HepG2 (cell line): Measurements from ENCODE around the gene GART. TPM values are rescaled to one million over a fixed set of nuclear protein-coding genes. Genes with fewer than 3 reads are reported as not detected.

Experiments used
- ATAC-seq: fragments of 200-7000 bp; cut with Tn5 transposase; 3 replicates; pipeline ENCODE4 v1.9.1; 2020; ENCODE audit warnings: mild to moderate bottlenecking, moderate library complexity
- BruUV-seq: library from RNA; stranded (reverse); fragments of 400-500 nt; replicated peaks from 2 replicates; lab custom pipeline; 2021; lab: Mats Ljungman, UMichigan
- CTCF ChIA-PET: fragments of 300-600 bp; formaldehyde crosslinking; extraction: SDS; loops from one replicate; lab custom pipeline; 2021; ENCODE audit warnings: low total read pairs, inconsistent platforms, low intra/inter-chr PET ratio; lab: Yijun Ruan, JAX
- POLR2A ChIA-PET: fragments of 350-600 bp; sonication (Branson Sonifier 250); formaldehyde crosslinking; loops from one replicate; lab custom pipeline; 2020; ENCODE audit warnings: antibody characterized with exemption, inconsistent platforms; lab: Yijun Ruan, JAX
- DNase-seq: peaks from one replicate; pipeline ENCODE4 v3.0.0-alpha.2; 2015; ENCODE audit warnings: low spot score
- FAIRE-seq: peaks from 3 replicates; lab custom pipeline; 2011; peaks lifted over from hg19 to GRCh38; lab: Jason Lieb, UNC
- H2AFZ ChIP-seq: one replicate; pipeline ENCODE4 v1.6.1; 2011; ENCODE audit warnings: low read length, inconsistent platforms
- H3K27ac ChIP-seq: fragments of 300-600 bp; 3 replicates; pipeline ENCODE4 v1.8.0; 2011; ENCODE audit warnings: mixed run types, mild to moderate bottlenecking, mixed read lengths, low read length, inconsistent platforms; ENCODE audit not compliant: insufficient read depth; ENCODE audit errors: extremely low read length
- H3K27me3 ChIP-seq, 2 experiments: fragments of 200-600 bp in 1 of 2; 2 replicates in 1 of 2; 3 replicates in 1 of 2; pipeline versions ENCODE4 v1.6.0 to v1.8.0; 2011; ENCODE audit warnings: low read length in 2 of 2, mild to moderate bottlenecking in 2 of 2, moderate library complexity in 2 of 2, inconsistent platforms in 1 of 2; ENCODE audit not compliant: insufficient read depth in 2 of 2, control insufficient read depth in 1 of 2
- H3K36me3 ChIP-seq, 2 experiments: fragments of 200-600 bp in 1 of 2; replicated peaks in 1 of 2; 2 replicates in 1 of 2; 3 replicates in 1 of 2; pipeline versions ENCODE4 v1.5.1 to v1.8.0; 2011; ENCODE audit warnings: low read length in 2 of 2, inconsistent platforms in 1 of 2; ENCODE audit not compliant: insufficient read depth in 2 of 2, control insufficient read depth in 1 of 2
- H3K4me1 ChIP-seq: 2 replicates; pipeline ENCODE4 v1.5.1; 2012; ENCODE audit warnings: low read length, inconsistent platforms; ENCODE audit not compliant: insufficient read depth
- H3K4me2 ChIP-seq: 2 replicates; pipeline ENCODE4 v1.6.0; 2011; ENCODE audit warnings: low read depth, low read length, inconsistent platforms
- H3K4me3 ChIP-seq, 3 experiments: fragments of 200-600 bp in 1 of 3; sonication (generic), shearing (Covaris generic) in 1 of 3; replicated peaks in 1 of 3; 2 replicates each; pipeline ENCODE4 v1.5.1; 2011 to 2016; ENCODE audit warnings: low read length in 3 of 3, inconsistent platforms in 2 of 3, low read depth in 2 of 3, mild to moderate bottlenecking in 2 of 3, control low read depth in 1 of 3, mixed read lengths in 1 of 3; ENCODE audit not compliant: insufficient read depth in 1 of 3
- H3K79me2 ChIP-seq: one replicate; pipeline ENCODE4 v1.6.1; 2011; ENCODE audit warnings: low read length, inconsistent platforms; ENCODE audit not compliant: insufficient read depth
- H3K9ac ChIP-seq: 2 replicates; pipeline ENCODE4 v1.6.0; 2011; ENCODE audit warnings: mild to moderate bottlenecking, low read depth, low read length, inconsistent platforms; ENCODE audit not compliant: insufficient read depth
- H3K9me3 ChIP-seq: 2 replicates; pipeline ENCODE4 v1.5.1; 2012; ENCODE audit warnings: mild to moderate bottlenecking, low read length
- H4K20me1 ChIP-seq: 2 replicates; pipeline ENCODE4 v1.6.0; 2011; ENCODE audit warnings: inconsistent platforms, mild to moderate bottlenecking, low read length, moderate library complexity; ENCODE audit not compliant: insufficient read depth
- ARID2 ChIP-seq: sonication (generic); formaldehyde crosslinking; IDR thresholded peaks from 2 replicates; pipeline ENCODE4 v1.8.1; 2022; ENCODE audit warnings: mild to moderate bottlenecking, missing genetic modification reagents, borderline replicate concordance
- EHMT2 ChIP-seq: fragments of 200-600 bp; sonication (generic); IDR thresholded peaks from 2 replicates; pipeline ENCODE4 v1.7.0; 2017; ENCODE audit warnings: antibody characterized with exemption, low read depth, low read length, borderline replicate concordance
- EZH2 ChIP-seq: conservative IDR thresholded peaks from 2 replicates; pipeline ENCODE4 v1.6.1; 2012; ENCODE audit warnings: mild to moderate bottlenecking, low read depth, low read length, moderate library complexity
- HOXA9 ChIP-seq: sonication (generic); formaldehyde crosslinking; IDR thresholded peaks from 2 replicates; pipeline ENCODE4 v1.8.1; 2022; ENCODE audit warnings: missing genetic modification reagents, mild to moderate bottlenecking, moderate library complexity, borderline replicate concordance
- IRF9 ChIP-seq: sonication (generic); formaldehyde crosslinking; IDR thresholded peaks from 2 replicates; pipeline ENCODE4 v1.8.0; 2022; ENCODE audit warnings: missing genetic modification reagents, mild to moderate bottlenecking, borderline replicate concordance
- KDM4B ChIP-seq: sonication (generic); formaldehyde crosslinking; IDR thresholded peaks from 2 replicates; pipeline ENCODE4 v1.4.0; 2020; ENCODE audit warnings: missing genetic modification reagents
- MYNN ChIP-seq: sonication (generic); formaldehyde crosslinking; IDR thresholded peaks from 2 replicates; pipeline ENCODE4 v1.4.0; 2020; ENCODE audit warnings: mild to moderate bottlenecking, low read depth, missing genetic modification reagents
- NRL ChIP-seq: sonication (generic); formaldehyde crosslinking; IDR thresholded peaks from 2 replicates; pipeline ENCODE4 v1.5.0; 2020; ENCODE audit warnings: missing genetic modification reagents, mild to moderate bottlenecking, moderate library complexity, borderline replicate concordance
- RFX5 ChIP-seq: IDR thresholded peaks from 2 replicates; pipeline ENCODE4 v1.6.1; 2011; ENCODE audit warnings: low read depth, low read length, improper control_type of control experiment
- SP5 ChIP-seq: IDR thresholded peaks from 2 replicates; pipeline ENCODE4 v1.6.1; 2016; ENCODE audit warnings: low read depth, borderline replicate concordance
- STAT5B ChIP-seq: sonication (generic); formaldehyde crosslinking; IDR thresholded peaks from 2 replicates; pipeline ENCODE4 v1.4.0; 2020; ENCODE audit warnings: missing genetic modification reagents
- TRIM24 ChIP-seq: sonication (generic); formaldehyde crosslinking; IDR thresholded peaks from 2 replicates; pipeline ENCODE4 v1.8.0; 2022; ENCODE audit warnings: mild to moderate bottlenecking, missing genetic modification reagents
- ZFY ChIP-seq: sonication (generic); formaldehyde crosslinking; IDR thresholded peaks from 2 replicates; pipeline ENCODE4 v1.4.0; 2020; ENCODE audit warnings: missing genetic modification reagents
- ZKSCAN8 ChIP-seq: IDR thresholded peaks from 2 replicates; pipeline ENCODE4 v1.6.1; 2016; ENCODE audit warnings: borderline replicate concordance, missing genetic modification reagents, missing compliant biosample characterization
- ZNF143 ChIP-seq: sonication (generic); formaldehyde crosslinking; IDR thresholded peaks from 2 replicates; pipeline ENCODE4 v1.4.0; 2020; ENCODE audit warnings: missing genetic modification reagents
- ZNF180 ChIP-seq: sonication (generic); formaldehyde crosslinking; IDR thresholded peaks from 2 replicates; pipeline ENCODE4 v1.4.0; 2020; ENCODE audit warnings: low read depth, missing genetic modification reagents, borderline replicate concordance
- ZNF256 ChIP-seq: sonication (generic); formaldehyde crosslinking; conservative IDR thresholded peaks from 2 replicates; pipeline ENCODE4 v1.4.0; 2020; ENCODE audit warnings: missing genetic modification reagents
- ZNF772 ChIP-seq: sonication (generic); formaldehyde crosslinking; IDR thresholded peaks from 2 replicates; pipeline ENCODE4 v1.5.0; 2020; ENCODE audit warnings: mild to moderate bottlenecking, missing genetic modification reagents
- ZNF777 ChIP-seq: sonication (generic); formaldehyde crosslinking; IDR thresholded peaks from 2 replicates; pipeline ENCODE4 v1.4.0; 2020; ENCODE audit warnings: missing genetic modification reagents
- WGBS: methylation state at CpG from one replicate; pipeline ENCODE4 v1.1.6; 2017; ENCODE audit warnings: low lambda C conversion rate; 5-methylcytosine and 5-hydroxymethylcytosine counted together
- in situ Hi-C: cut with HindIII; loops from 2 replicates; pipeline ENCODE4 v1.10.0; 2017; ENCODE audit warnings: low pct_unique_long_range_greater_than_20kb; ENCODE audit not compliant: extremely low pct_ligation_motif_present
- intact Hi-C: fragments of 100-400 bp; cut with micrococcal nuclease; formaldehyde crosslinking; loops from one replicate; pipeline ENCODE4 v1.10.0; 2022; ENCODE audit not compliant: unreplicated experiment
- polyA plus RNA-seq, 8 experiments: library from polyadenylated mRNA; depleted of rRNA in 3 of 8; stranded (reverse) in 7 of 8; unstranded in 1 of 8; fragments of >200 nt; fragmentation: Illumina TruSeq in 4 of 8; extraction: Trizol in 4 of 8; gene quantifications; 2 replicates each; pipeline versions ENCODE4 v1.2.1 to v1.2.3, GENCODE V29; 2011 to 2016; ENCODE audit warnings: low read depth in 4 of 8, missing spikeins in 1 of 8, mixed read lengths in 1 of 8; ENCODE audit not compliant: insufficient read depth in 1 of 8
- total RNA-seq, 5 experiments: library from RNA; depleted of rRNA; stranded (reverse); fragments of >200 nt; fragmentation: Illumina TruSeq; extraction: Trizol; gene quantifications; 2 replicates each; pipeline ENCODE4 v1.2.3, GENCODE V29; 2016; ENCODE audit warnings: low read depth in 1 of 5

The GART gene
- total and polyA plus RNA-seq, 2 of the 13 experiments (the other 11 are each of a cell fraction or from before 2014, with no cell fraction given) = 17.9 to 109 TPM

- in situ Hi-C loops (no loop called here), intact Hi-C loops (no loop called here)
- DNase-seq = no peak
Measured at GRCh38 chr21:33481314-33481943, 60.5 kb downstream of the GART start.

GRCh38 chr21:33480481-33481103 is 61.3 kb downstream of the GART start:
- FAIRE-seq (no peak), DNase-seq (no peak), ATAC-seq (no peak)
- Histone ChIP-seq H3K4me2 (peak overlapping the region; percentile 76), H3K27ac (peak overlapping the region; percentile 86), H3K27me3 (no peaks in the 10 kb centered on the region; a peak in 1 of 5 replicates), H3K9ac (peak overlapping the region; percentile 90), H3K9me3 (no peaks in the 10 kb centered on the region), H3K79me2 (peaks cover 13% of the 10 kb centered on the region), H3K4me1 (peaks cover 25% of the 10 kb centered on the region), H4K20me1 (no peaks in the 10 kb centered on the region), H3K4me3 (peak overlapping the region; percentile 62 to 85 (median 65)), H2AFZ (peak overlapping the region; percentile 96), H3K36me3 (no peaks in the 10 kb centered on the region)
- POLR2A ChIA-PET = interaction anchor here (0.7 to 3.6 kb wide), 21 partner anchors 10 to 753 kb away, joined by 3 to 96 read pairs (median 5); partner anchors contain the start of genes DNAJC28, DONSON, GART and IFNAR1
- 8% methylated on average over 17 of the region's 17 CpGs for WGBS
- intact Hi-C loops = no loop called here
- in situ Hi-C loops = no loop called here
- TSS peak; percentile 93 for BruUV-seq
- CTCF ChIA-PET = no interaction called here
- TF ChIP-seq EZH2 (no peak), STAT5B (CRISPR knock-in tag) (no peak), HOXA9 (no peak), ARID2 (no peak), EHMT2 (no peak), IRF9 (no peak), ZNF772 (0 out of 2 replicates have a peak, but pooled peaks have one; percentile 1), ZNF777 (no peak), MYNN (CRISPR knock-in tag) (no peak), ZFY (no peak), ZNF143 (CRISPR knock-in tag) (no peak), NRL (CRISPR knock-in tag) (no peak), ZNF180 (CRISPR knock-in tag) (no peak), KDM4B (no peak), ZNF256 (no peak), RFX5 (no peak), ZKSCAN8 (CRISPR knock-in tag) (no peak)

More at GRCh38 chr21:33481314-33481943, 60.5 kb downstream of the GART start:
- H3K9ac ChIP-seq = no peak overlapping the region
- ATAC-seq (no peak), FAIRE-seq (no peak)
- H3K4me2 ChIP-seq = no peak overlapping the region
- POLR2A ChIA-PET = interaction anchor here (1.0 to 3.6 kb wide), 3 partner anchors 10 to 197 kb away, joined by 3 to 96 read pairs (median 8); partner anchors contain the start of gene DNAJC28
- no TSS peak for BruUV-seq
- H3K4me1 ChIP-seq = peaks cover 25% of the 10 kb centered on the region
- no peaks in the 10 kb centered on the region for H3K36me3 ChIP-seq
- CTCF ChIA-PET = no interaction called here
- no peaks in the 10 kb centered on the region for H4K20me1 ChIP-seq
- WGBS = 81% methylated on average over 5 of the region's 9 CpGs
- peaks cover 13% of the 10 kb centered on the region for H3K79me2 ChIP-seq
- H3K9me3 ChIP-seq = no peaks in the 10 kb centered on the region
- no peak overlapping the region for H3K27ac ChIP-seq
- H3K27me3 ChIP-seq = no peaks in the 10 kb centered on the region; a peak in 1 of 5 replicates
- no peak overlapping the region for H3K4me3 ChIP-seq
- no peak overlapping the region for H2AFZ ChIP-seq
- no peak for TF ChIP-seq SP5 (CRISPR knock-in tag)
- TF ChIP-seq TRIM24 (CRISPR knock-in tag) = 0 out of 2 replicates have a peak, but pooled peaks have one; percentile 29
